ENCODE measurements around the gene OR52E6.

OR52E6 gene

DNA sequence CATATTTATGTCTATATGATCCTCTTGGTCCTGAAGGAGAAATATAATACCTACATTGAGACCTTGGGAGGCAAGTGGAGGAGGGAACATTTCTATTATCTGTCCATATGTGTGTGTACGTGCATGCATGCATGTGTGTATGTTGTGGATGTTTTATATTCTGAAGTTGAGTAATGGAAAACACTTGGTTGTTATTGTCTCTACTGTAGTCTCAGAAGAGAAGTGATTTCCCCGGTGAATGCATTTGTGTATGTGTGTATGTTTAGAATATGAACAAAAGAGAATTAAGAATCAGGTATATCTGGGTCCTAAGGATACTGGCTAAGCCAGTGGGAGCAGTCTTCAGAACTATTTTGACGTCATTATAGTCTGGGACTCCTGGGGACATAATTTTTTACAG is 50.5 kb downstream of the OR52E6 start, which contains the start of gene OR52N1:
OR52N1 (minus strand) TSS at position 101 of the 400 bp plus-strand sequence. CDS start 2,449 bp downstream, outside the sequence.
- DNase-seq, result no peak
